Measurements from ENCODE around the gene VWA1.

The VWA1 gene

GRCh38 chr1:1489231-1489630 lies 53.7 kb downstream of the VWA1 start:
- DNase-seq, result no peak

DNA sequence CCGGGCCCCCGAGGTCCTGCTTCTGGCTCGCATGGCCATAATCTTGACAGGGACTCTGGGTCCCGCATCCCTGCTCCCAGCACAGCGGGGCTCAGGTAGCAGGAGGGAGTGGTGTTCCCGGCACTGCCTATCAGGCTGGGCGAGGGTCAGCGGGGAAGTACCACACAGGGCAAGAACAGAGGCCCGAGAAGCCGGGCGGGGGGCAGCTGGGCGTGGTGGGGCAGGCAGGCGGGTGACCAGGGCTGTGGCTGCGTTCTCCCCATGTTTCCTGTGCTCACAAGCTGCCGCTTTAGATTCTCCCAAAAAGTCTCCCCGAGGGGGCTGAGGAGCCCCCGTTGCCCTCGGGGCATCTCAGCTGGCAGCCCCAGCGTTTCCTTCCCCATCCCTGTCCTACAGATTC lies 54.4 kb downstream of the VWA1 start:
- DNase-seq, result no peak

GRCh38 chr1:1490633-1491230 lies 55.2 kb downstream of the VWA1 start:
- no peak for DNase-seq

DNA sequence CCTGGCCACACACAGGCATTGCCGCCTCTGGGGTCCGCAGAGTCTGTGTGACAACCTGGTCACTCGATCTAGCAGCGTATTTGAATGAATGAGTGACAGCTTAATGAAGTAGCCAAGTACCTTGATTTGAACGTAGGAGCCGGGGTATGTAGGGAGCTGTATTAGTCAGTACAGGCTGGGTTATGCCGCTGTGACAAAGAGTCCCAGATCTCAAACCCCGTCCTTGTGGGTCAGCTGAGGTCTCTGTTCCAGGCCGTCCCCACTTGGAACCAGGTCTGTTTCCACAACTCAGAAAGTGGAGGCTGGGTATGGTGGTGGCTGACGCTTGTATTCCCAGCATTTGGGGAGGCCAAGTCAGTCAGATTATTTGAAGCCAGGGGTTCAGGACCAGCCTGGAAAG lies 56.1 kb downstream of the VWA1 start:
- no peak for DNase-seq
